Panc1 (cell line): Measurements from ENCODE around the gene PGM5.
"Not testable (repeated sequence)": the region's sequence is repeated elsewhere in the genome, so short reads cannot be mapped to it uniquely, and the experiment has no call there.

ENCODE experiments used
- POLR2AphosphoS5 ChIP-seq: IDR thresholded peaks from 2 replicates; pipeline ENCODE4 v1.6.1; 2012; ENCODE audit warnings: mild to moderate bottlenecking, low read depth, low read length, moderate library complexity
- TCF7L2 ChIP-seq: IDR thresholded peaks from 2 replicates; pipeline ENCODE4 v1.6.1; 2011; ENCODE audit warnings: mild to moderate bottlenecking, low read depth, low read length, inconsistent platforms
- TF ChIP-seq, protein P1 (sequence below): fragments of 450-650 bp; IDR thresholded peaks from 2 replicates; pipeline ENCODE4 v1.5.1; 2017; ENCODE audit warnings: mild to moderate bottlenecking
- TF ChIP-seq, protein P2 (sequence below), 2 experiments: IDR thresholded peaks; 2 replicates each; pipeline ENCODE4 v1.6.1; 2011 to 2012; ENCODE audit warnings: low read depth in 2 of 2, control low read depth in 1 of 2, low read length in 1 of 2, mild to moderate bottlenecking in 1 of 2, moderate library complexity in 1 of 2; ENCODE audit not compliant: insufficient read depth in 1 of 2

DNA sequence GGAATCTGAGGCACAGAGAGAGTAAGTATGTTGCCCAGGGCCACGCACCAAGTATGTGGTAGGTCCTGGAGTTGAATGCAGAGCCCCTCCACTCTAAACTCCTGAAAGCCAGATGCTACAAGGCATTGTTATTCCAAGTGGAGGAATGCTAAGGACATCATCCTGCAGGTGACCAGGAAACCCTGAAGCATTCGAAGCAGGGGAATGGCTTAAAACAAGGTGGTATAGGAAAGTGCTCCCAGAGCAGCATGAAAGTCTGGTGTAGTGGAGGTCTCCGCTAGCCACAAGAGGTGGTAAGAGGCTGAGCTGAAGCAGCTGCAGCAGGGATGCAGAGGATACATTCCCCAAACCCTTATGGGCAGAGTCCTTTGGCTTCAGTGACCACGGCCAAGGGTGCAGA lies 27.3 kb upstream of the PGM5 start:
- TF ChIP-seq, protein P1, sequence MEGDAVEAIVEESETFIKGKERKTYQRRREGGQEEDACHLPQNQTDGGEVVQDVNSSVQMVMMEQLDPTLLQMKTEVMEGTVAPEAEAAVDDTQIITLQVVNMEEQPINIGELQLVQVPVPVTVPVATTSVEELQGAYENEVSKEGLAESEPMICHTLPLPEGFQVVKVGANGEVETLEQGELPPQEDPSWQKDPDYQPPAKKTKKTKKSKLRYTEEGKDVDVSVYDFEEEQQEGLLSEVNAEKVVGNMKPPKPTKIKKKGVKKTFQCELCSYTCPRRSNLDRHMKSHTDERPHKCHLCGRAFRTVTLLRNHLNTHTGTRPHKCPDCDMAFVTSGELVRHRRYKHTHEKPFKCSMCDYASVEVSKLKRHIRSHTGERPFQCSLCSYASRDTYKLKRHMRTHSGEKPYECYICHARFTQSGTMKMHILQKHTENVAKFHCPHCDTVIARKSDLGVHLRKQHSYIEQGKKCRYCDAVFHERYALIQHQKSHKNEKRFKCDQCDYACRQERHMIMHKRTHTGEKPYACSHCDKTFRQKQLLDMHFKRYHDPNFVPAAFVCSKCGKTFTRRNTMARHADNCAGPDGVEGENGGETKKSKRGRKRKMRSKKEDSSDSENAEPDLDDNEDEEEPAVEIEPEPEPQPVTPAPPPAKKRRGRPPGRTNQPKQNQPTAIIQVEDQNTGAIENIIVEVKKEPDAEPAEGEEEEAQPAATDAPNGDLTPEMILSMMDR, result not testable (repeated sequence)
- TF ChIP-seq TCF7L2, POLR2AphosphoS5: not testable (repeated sequence)
- TF ChIP-seq, protein P2, sequence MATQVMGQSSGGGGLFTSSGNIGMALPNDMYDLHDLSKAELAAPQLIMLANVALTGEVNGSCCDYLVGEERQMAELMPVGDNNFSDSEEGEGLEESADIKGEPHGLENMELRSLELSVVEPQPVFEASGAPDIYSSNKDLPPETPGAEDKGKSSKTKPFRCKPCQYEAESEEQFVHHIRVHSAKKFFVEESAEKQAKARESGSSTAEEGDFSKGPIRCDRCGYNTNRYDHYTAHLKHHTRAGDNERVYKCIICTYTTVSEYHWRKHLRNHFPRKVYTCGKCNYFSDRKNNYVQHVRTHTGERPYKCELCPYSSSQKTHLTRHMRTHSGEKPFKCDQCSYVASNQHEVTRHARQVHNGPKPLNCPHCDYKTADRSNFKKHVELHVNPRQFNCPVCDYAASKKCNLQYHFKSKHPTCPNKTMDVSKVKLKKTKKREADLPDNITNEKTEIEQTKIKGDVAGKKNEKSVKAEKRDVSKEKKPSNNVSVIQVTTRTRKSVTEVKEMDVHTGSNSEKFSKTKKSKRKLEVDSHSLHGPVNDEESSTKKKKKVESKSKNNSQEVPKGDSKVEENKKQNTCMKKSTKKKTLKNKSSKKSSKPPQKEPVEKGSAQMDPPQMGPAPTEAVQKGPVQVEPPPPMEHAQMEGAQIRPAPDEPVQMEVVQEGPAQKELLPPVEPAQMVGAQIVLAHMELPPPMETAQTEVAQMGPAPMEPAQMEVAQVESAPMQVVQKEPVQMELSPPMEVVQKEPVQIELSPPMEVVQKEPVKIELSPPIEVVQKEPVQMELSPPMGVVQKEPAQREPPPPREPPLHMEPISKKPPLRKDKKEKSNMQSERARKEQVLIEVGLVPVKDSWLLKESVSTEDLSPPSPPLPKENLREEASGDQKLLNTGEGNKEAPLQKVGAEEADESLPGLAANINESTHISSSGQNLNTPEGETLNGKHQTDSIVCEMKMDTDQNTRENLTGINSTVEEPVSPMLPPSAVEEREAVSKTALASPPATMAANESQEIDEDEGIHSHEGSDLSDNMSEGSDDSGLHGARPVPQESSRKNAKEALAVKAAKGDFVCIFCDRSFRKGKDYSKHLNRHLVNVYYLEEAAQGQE (IDR thresholded peaks at IDR 0.05; ENCODE audit: insufficient read depth in 1 of 2, low read depth in 2 of 2, low read length in 1 of 2), result not testable (repeated sequence)
